ENCODE measurements around the gene MRRF.
"Not testable (repeated sequence)": the region's sequence is repeated elsewhere in the genome, so short reads cannot be mapped to it uniquely, and the experiment has no call there.

Gene MRRF

GRCh38 chr9:122277285-122277897 is 12.7 kb downstream of the MRRF start:
- DNase-seq (ENCODE audit: low read depth), result no peak

- no peak for DNase-seq (ENCODE audit: low read depth)
These were observed 16.7 kb downstream of the MRRF start for GRCh38 chr9:122281368-122281767.

GRCh38 chr9:122286764-122287163 is 22.1 kb downstream of the MRRF start:
- no peak for DNase-seq (ENCODE audit: low read depth)

- no peak for DNase-seq (ENCODE audit: low read depth)
These were observed 22.6 kb downstream of the MRRF start for GRCh38 chr9:122287214-122287720.

- DNase-seq (ENCODE audit: low read depth), result no peak
These were observed 26.8 kb downstream of the MRRF start for GRCh38 chr9:122291458-122291857.

DNA sequence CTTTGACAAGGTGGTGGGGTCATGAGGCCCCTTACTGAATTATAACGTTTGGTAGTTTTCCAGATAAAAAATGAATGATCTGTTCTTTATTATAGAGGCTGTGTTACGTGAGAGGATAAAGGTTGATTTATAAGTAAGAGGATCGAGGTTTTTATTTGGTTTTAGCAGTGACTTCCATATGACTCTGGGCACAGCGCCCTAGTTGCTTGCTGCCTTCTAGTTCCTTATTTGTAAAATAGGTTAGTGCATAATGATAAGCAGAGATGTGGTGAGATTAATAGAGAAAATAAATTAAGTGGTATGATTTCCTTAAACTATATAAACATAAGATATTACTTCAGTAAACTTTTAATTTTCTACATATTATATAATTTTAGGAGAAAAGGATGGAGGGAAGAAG is 29.8 kb downstream of the MRRF start:
- no peak for DNase-seq (ENCODE audit: low read depth)

- no peak for DNase-seq (ENCODE audit: low read depth)
These were observed 32.8 kb downstream of the MRRF start for GRCh38 chr9:122297512-122297911.

DNA sequence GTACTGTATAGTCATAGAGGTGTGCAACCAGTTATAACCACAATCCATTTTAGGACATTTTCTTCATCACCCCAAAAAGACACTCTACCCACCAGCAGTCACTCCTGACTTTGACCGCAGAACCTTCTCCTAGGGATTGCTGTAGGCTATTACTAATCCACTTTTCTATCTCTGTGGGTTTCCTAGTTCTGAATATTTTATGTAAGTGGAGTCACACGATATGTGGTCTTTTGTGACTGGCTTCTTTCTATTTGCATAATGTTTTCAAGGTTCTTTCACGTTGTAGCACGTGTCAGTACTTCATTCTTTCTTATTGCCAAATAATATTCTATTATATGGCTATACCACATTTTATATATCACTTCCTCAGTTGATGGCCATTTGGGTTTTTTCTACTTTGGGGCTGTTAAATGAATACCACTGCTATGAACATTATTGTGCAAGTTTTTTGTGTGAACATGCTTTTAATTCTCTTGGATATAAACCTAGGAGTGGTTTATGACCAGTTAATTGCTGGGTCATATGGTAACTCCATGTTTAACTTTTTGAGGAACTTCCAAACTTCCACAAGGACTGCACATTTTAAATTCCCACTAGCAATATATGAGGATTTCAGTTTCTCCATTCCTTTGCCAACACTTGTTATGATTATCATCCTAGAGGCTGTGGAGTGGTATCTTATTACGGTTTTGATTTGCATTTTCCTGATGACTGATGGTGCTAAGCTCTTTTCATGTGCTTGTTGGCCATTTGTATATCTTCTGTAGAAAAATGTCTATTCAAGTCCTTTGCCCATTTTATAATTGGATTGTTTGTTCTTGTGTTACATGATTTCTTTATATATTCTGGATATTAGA is 37.8 kb downstream of the MRRF start:
- DNase-seq (ENCODE audit: low read depth), result no peak

- DNase-seq (ENCODE audit: low read depth), result no peak
These were observed 42.4 kb downstream of the MRRF start for GRCh38 chr9:122307061-122307460.

DNA sequence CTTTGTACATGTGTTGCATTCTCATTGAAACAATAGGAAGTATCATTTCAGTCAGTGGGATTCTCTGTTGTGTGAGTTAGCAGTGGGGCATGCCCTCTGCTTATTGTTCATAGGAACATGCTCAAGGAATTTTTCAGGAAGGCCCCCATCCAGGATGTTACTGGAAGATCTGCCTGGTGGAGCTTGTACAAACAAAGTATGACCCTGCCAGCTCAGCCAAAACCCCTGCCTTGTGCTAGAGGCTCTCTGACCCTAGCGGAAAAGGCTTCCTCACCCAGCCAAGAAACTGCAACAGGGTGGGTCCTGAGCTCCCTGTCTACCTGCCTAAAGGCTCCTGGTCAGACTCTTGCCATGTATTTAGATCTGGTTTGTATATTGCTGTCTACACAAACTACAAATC is 43.2 kb downstream of the MRRF start:
- no peak for DNase-seq (ENCODE audit: low read depth)

- DNase-seq (ENCODE audit: low read depth), result no peak
These were observed 45.2 kb downstream of the MRRF start for GRCh38 chr9:122309861-122310260.

DNA sequence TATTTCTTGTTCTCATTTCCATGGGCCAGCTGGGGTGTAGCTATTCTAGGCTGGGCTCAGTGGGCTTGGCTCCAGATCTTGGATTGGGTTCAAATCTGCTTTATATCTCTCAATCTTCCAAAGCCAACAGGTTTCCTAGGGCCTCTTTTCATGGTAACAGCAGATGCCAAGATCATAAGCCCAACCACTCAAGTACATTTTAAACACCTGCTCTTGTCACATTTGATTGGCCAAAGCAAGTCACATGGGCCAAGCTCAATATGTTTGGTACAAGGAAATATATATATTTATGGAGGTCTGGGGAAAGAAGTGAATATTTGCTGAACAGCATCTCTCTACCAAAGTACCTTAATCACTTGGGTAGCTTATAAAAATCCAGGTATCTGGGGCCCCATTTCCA is 49.5 kb downstream of the MRRF start:
- DNase-seq (ENCODE audit: low read depth), result no peak

GRCh38 chr9:122315534-122315933 is 50.9 kb downstream of the MRRF start:
- no peak for DNase-seq (ENCODE audit: low read depth)

DNA sequence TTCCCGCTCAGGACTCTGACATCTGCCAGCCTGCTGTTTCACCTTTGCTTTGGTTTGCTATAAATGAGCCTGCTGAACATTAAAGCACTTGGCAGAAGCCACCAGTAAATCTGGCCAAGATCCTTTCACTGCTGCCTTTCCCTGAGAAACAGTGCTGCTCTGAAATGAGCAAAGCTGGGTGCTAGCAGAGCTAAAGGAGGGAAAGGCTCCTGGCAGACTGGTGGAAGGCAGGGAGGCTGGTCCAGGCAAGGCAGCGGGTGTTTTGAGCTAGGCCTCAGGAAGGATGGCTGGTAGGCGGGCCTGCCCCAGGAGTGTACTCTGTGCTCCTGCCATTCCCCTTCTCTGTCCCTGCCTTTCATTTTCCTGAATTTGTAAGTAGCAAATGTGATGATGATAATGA is 53.6 kb downstream of the MRRF start:
- no peak for DNase-seq (ENCODE audit: low read depth)

GRCh38 chr9:122320413-122320881 is 55.8 kb downstream of the MRRF start:
- DNase-seq (ENCODE audit: low read depth), result no peak

DNA sequence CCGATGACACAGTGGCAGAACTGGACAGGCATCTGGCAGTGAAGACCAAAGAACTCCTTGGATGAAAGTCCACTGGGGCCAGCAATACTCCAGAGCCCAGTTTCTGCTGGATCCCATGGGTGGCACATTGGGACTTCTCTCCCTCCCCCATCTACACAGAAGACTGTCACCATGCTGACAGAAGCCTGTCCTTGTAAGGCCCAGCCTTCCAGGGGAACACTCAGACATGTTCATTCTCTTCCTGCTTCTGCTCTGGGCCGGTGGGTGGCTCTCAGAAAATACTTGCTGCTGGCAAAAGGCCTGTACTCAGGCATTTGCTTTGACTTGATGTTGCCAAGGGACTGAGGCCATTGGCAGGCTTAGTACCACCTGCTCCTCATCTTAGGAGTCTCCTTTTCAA is 57.9 kb downstream of the MRRF start:
- DNase-seq (ENCODE audit: low read depth), result no peak

DNA sequence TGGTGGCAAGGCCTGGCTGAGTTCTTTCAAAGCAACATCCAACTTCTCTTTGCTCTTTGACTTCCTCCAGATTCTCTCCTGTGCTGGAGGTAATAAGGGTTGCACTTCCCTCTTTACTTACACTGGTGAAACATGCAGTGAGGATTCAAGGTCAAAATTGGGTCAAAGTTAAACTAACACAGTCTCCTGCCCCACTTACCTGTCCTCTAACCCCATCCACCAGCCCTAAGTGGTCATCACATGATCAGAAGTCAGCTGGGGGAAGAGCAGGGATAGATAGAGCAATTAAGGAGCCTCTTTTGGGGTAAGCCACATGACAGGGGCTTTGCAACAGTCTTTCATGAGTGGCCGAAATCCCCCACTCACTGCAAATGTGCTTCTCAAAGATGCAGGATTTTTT is 60.0 kb downstream of the MRRF start:
- DNase-seq (ENCODE audit: low read depth), result not testable (repeated sequence)

- no peak for DNase-seq (ENCODE audit: low read depth)
These were observed 60.4 kb downstream of the MRRF start for GRCh38 chr9:122325124-122325523.

DNA sequence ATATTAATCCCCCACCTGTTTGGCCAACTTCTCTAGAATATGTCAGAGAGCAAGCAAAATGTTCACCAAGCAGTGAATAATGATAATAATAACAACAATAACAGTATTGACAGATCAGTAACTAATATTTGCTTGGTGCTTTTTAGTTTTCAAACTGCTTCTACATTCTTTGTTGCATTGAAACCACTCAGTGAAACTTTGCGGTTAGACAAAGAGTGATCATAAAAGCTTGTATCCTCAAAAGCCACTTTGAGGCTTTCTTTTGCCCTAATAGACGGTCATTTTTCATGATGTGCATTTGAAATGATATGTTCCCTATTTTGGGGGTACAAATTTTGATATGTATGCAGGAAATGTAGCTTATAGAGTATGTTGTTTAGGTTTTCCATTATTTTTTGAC is 62.5 kb downstream of the MRRF start:
- no peak for DNase-seq (ENCODE audit: low read depth)

GRCh38 chr9:122329597-122329996 is 64.9 kb downstream of the MRRF start:
- no peak for DNase-seq (ENCODE audit: low read depth)

DNA sequence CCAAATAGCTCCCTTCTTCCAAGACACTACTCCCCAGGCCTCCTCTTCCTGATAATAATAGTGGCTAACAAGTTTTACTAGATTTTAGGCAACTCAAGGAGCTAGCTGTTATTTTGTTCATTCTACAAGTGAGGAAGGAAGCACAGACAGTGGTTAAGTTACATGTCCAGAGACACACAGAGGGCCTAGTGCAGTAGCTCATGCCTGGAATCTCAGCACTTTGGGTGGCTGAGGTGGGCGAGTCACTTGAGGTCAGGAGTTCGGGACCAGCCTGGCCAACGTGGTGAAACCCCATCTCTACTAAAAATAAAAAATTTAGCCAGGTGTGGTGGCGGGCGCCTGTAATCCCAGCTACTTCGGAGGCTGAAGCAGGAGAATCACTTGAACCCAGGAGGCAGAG is 65.8 kb downstream of the MRRF start:
- DNase-seq (ENCODE audit: low read depth), result not testable (repeated sequence)

DNA sequence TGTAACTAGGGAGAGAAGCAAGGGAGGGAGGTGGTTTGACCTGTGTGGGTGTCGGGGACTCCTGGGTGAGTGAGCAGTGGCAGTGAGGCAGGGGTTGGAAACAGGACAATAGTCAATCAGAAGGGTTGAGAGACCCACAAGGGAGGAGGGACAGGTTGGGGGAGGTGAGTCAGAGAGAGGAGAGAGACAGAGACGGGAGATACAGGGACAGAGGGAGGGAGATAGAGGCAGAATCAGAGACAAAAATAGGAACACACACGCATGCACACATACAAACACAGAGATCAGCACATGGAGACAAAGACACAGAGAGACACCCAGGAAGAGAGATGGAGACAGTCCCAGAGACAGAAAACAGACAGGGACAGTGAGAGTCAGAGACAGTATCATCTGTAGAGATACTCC is 66.8 kb downstream of the MRRF start:
- no peak for DNase-seq (ENCODE audit: low read depth)

- DNase-seq (ENCODE audit: low read depth), result no peak
These were observed 67.4 kb downstream of the MRRF start for GRCh38 chr9:122332083-122332482.
